ENCODE results near the gene PGF. TPM values are rescaled to one million over a fixed set of nuclear protein-coding genes. Genes with fewer than 3 reads are reported as not detected.
A peak's percentile ranks its signal among the peaks of the same experiment; 100 is the strongest.

Gene PGF
- total RNA-seq, 1 donor from 2014 or later = 4.7 TPM

- H3K27ac ChIP-seq = no peak overlapping the region
- no peaks in the 10 kb centered on the region for H3K9me3 ChIP-seq
- no peaks in the 10 kb centered on the region for H3K36me3 ChIP-seq
- no peaks in the 10 kb centered on the region for H3K27me3 ChIP-seq
- no peak for DNase-seq
- TF ChIP-seq CTCF (IDR thresholded peaks at IDR 0.05) = no peak
- peaks cover 13% of the 10 kb centered on the region for H3K4me1 ChIP-seq
- ATAC-seq = no peak
- intact Hi-C loops (cut with DNase I) = no loop called here
- no peak overlapping the region for H3K4me3 ChIP-seq
These were observed 1.1 kb upstream of the PGF start for GRCh38 chr14:74956280-74957072.

GRCh38 chr14:74956027-74956279 lies 556 bp upstream of the PGF start:
- no peak for ATAC-seq
- peaks cover 13% of the 10 kb centered on the region for H3K4me1 ChIP-seq
- no peak overlapping the region for H3K4me3 ChIP-seq
- TF ChIP-seq CTCF (IDR thresholded peaks at IDR 0.05) = no peak
- no peak for DNase-seq
- intact Hi-C loops (cut with DNase I) = no loop called here
- no peaks in the 10 kb centered on the region for H3K36me3 ChIP-seq
- H3K27me3 ChIP-seq = no peaks in the 10 kb centered on the region
- H3K9me3 ChIP-seq = no peaks in the 10 kb centered on the region
- no peak overlapping the region for H3K27ac ChIP-seq

GRCh38 chr14:74954947-74955228 lies 509 bp downstream of the PGF start:
- Histone ChIP-seq H3K27me3 (no peaks in the 10 kb centered on the region), H3K9me3 (no peaks in the 10 kb centered on the region), H3K36me3 (no peaks in the 10 kb centered on the region), H3K4me1 (peaks cover 13% of the 10 kb centered on the region), H3K4me3 (peak overlapping the region; percentile 52), H3K27ac (no peak overlapping the region)
- intact Hi-C loops (cut with DNase I) = no loop called here
- DNase-seq (no peak), ATAC-seq (no peak)
- TF ChIP-seq CTCF (IDR thresholded peaks at IDR 0.05) = no peak

GRCh38 chr14:74954232-74954946 lies 1.0 kb downstream of the PGF start:
- Histone ChIP-seq H3K36me3 (no peaks in the 10 kb centered on the region), H3K4me3 (peak overlapping the region; percentile 52), H3K27ac (no peak overlapping the region), H3K9me3 (no peaks in the 10 kb centered on the region), H3K27me3 (peaks cover 3% of the 10 kb centered on the region), H3K4me1 (peaks cover 13% of the 10 kb centered on the region)
- ATAC-seq = no peak
- no peak for TF ChIP-seq CTCF (IDR thresholded peaks at IDR 0.05)
- intact Hi-C loops (cut with DNase I) = no loop called here
- no peak for DNase-seq

- Histone ChIP-seq H3K4me3 (peak overlapping the region; percentile 52), H3K27ac (no peak overlapping the region), H3K27me3 (peaks cover 3% of the 10 kb centered on the region), H3K4me1 (peaks cover 13% of the 10 kb centered on the region), H3K36me3 (no peaks in the 10 kb centered on the region), H3K9me3 (no peaks in the 10 kb centered on the region)
- ATAC-seq = no peak
- TF ChIP-seq CTCF (IDR thresholded peaks at IDR 0.05) = no peak
- intact Hi-C loops (cut with DNase I) = no loop called here
- DNase-seq = no peak
These were observed 1.7 kb downstream of the PGF start for GRCh38 chr14:74953686-74954085.

All from upper lobe of right lung (tissue), 1 donor.